GM18951 (cell line): ENCODE data around the gene SPARCL1.
"Not testable (repeated sequence)": the region's sequence is repeated elsewhere in the genome, so short reads cannot be mapped to it uniquely, and the experiment has no call there.

ENCODE experiments used
- POLR2A ChIP-seq: IDR thresholded peaks from 4 replicates; pipeline ENCODE4 v1.6.1; 2011; ENCODE audit warnings: mild to moderate bottlenecking; ENCODE audit not compliant: insufficient read length, insufficient read depth; ENCODE audit errors: extremely low read depth
- in situ Hi-C: fragments of 300-500 bp; cut with MboI; formaldehyde crosslinking; loops from one replicate; pipeline ENCODE4 v1.12.0; 2022; ENCODE audit warnings: low sequenced_read_pairs, mixed read lengths, inconsistent platforms; ENCODE audit not compliant: unreplicated experiment

Gene SPARCL1

GRCh38 chr4:87478732-87479250 is 50.4 kb downstream of the SPARCL1 start:
- in situ Hi-C loops, result no loop called here

GRCh38 chr4:87476934-87477333 is 52.2 kb downstream of the SPARCL1 start:
- TF ChIP-seq POLR2A, result no peak
- in situ Hi-C loops, result no loop called here

More at GRCh38 chr4:87478732-87479250, 50.4 kb downstream of the SPARCL1 start:
- TF ChIP-seq POLR2A, result no peak

DNA sequence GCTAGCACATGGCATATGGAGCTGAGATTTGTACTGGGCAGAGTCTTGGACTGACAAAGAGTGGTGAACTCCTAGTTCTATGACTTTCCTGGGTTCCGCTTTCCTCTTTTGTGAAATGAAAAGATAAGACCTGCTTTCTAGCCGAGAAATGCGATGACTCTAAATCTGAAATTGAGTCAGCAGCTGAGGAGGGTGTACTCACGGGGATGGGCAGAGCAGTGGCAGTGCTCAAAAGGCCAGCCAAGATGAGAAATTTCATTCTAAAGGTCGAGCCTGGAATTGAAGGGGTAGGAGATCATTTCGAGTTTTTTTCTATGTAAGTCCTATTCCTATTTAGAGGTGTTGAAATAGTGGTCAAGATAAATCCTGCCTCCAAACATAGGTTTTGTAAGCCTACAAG is 59.8 kb downstream of the SPARCL1 start:
- in situ Hi-C loops, result loop anchor here (10.0 kb wide), 1 partner anchor 95 kb away; no protein-coding TSS in a partner anchor
- TF ChIP-seq POLR2A, result no peak

DNA sequence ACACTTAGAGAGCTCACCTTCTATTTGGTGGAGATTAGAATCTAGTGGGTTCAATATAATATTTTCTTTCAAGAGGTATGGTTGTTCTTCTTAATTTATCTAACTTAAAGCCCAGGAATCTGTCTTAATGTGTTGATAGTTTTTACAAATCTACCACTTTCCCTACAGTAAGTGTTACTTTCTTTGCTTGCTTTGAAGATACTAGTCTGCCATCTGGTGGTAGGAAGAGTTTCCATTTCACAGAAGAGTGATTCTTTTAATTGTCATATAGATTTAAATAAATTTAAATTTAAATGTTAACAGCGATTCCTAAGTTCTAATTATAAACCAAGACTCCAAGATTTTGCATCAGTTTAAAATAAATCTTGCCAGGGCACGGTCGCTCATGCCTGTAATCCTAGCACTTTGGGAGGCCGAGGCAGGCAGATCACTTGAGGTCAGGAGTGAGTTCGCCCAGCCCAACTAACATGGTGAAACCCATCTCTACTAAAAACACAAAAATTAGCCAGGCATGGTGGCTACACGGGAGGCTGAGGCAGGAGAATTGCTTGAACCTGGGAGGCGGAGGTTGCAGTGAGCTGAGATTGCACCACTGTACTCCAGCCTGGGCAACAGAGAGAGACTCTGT is 63.3 kb downstream of the SPARCL1 start:
- in situ Hi-C loops, result loop anchor here (10.0 kb wide), 1 partner anchor 91 kb away; no protein-coding TSS in a partner anchor
- no peak for TF ChIP-seq POLR2A

DNA sequence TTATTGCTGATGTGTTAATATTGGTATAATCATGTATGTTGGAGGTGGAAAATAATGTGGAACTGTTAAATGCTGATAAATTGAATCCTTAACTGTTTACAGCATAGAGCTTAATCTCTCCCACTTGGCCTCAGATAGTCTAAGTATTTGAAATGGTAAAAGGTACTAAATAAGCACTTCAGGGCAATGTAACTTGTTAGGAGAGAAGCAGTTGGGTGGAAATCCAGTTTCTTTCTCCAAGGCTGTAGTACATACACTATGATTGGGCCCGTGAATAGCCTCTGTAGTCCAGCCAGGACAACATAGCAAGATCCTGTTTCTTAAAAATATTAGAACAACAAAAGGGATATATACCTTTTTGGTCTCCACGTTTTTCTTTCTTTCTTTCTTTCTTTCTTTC is 67.1 kb downstream of the SPARCL1 start:
- no peak for TF ChIP-seq POLR2A
- in situ Hi-C loops, result loop anchor here (10.0 kb wide), 1 partner anchor 87 kb away; no protein-coding TSS in a partner anchor

DNA sequence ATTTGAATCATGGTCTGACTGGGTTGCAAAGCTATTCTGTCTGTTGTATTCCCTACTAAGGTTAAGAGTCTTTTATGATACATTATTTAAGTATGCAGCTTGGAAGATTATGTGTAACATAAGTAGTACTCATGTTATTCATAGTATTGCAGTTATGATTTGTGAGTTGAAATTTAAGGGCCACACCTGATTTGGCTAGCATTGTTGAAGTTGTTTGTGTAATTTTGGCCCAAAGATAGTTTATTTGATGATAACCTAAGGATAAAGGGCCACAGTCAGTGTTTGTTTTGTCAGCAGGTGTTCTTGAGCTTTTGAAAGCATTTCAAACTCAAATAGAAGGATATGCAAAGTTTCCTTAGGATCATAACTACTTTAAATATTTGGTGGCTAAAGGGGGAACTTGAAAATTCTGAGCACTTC is 67.9 kb downstream of the SPARCL1 start:
- no peak for TF ChIP-seq POLR2A
- in situ Hi-C loops, result loop anchor here (10.0 kb wide), 1 partner anchor 86 kb away; no protein-coding TSS in a partner anchor

DNA sequence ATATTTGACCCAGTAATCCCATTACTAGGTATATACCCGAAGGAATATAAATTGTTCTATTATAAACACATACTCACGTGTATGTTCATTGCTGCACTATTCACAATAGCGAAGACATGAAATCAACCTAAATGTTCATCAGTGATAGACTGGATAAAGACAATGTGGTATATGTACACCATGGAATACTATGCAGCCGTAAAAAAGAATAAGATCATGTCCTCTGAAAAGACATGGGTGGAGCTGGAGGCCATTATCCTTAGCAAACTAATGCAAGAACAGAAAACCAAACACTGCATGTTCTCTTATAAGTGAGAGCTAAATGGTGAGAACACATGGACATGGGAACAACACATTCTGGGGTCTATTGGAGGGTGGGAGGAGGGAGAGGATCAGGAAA is 70.3 kb downstream of the SPARCL1 start:
- in situ Hi-C loops, result no loop called here

GRCh38 chr4:87451537-87451936 is 77.6 kb downstream of the SPARCL1 start:
- TF ChIP-seq POLR2A, result no peak
- in situ Hi-C loops, result no loop called here

More for the DNA sequence above, 70.3 kb downstream of the SPARCL1 start:
- no peak for TF ChIP-seq POLR2A

DNA sequence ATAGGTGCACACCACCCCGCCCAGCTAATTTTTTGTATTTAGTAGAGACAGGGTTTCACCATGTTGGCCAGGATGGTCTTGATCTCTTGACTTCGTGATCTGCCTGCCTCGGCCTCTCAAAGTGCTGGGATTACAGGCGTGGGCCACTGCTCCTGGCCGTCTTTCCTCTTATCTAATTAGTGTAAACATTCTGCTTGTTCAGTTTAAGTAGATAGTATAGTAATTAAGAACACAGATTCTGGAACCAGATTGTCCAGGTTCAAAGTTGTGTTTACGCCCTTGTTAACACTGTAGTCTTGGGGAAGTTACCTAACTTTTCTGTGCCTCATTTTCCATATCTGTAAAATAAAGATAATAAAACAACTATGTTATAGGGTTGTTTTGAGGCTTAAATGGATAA is 82.8 kb downstream of the SPARCL1 start:
- in situ Hi-C loops, result not testable (repeated sequence)

DNA sequence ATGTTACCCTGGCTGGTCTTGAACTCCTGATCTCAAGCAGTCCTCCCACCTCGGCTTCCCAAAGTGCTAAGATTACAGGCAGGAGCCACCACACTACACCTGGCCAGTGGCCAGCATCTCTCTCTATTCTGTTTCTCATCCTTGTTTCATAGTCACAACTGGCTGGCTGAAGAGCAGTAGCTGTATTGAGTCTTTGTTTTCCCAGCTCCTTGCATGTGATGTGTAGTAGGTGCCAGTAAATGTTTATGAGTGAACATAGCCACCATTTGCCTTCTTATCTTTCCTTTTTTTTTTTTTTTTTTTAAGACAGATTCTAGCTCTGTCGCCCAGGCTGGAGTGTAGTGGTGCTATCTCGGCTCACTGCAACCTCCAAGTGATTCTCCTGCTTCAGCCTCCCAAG is 83.2 kb downstream of the SPARCL1 start:
- in situ Hi-C loops, result no loop called here
- TF ChIP-seq POLR2A, result no peak

DNA sequence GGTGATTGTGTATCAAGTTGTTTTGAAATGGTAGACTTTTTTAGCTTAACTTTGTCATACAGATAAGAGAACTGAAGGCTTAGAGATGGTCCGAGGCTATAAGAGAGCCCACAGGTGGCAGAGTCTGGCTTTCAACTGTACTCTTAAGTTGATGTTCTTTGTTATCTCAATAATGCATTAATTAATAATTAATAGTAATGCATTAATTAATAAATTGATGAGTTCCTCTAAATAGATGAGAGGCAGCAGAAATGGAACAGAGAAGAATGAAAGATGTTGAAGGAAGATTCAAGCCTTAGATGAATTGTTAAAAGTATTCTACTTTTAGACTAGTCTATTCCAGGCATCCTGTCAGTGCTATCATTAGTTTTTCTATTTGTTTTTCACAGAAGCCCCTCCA is 84.4 kb downstream of the SPARCL1 start:
- in situ Hi-C loops, result no loop called here

GRCh38 chr4:87442889-87443288 is 86.3 kb downstream of the SPARCL1 start:
- in situ Hi-C loops, result no loop called here
- no peak for TF ChIP-seq POLR2A

More for the DNA sequence above, 84.4 kb downstream of the SPARCL1 start:
- no peak for TF ChIP-seq POLR2A

DNA sequence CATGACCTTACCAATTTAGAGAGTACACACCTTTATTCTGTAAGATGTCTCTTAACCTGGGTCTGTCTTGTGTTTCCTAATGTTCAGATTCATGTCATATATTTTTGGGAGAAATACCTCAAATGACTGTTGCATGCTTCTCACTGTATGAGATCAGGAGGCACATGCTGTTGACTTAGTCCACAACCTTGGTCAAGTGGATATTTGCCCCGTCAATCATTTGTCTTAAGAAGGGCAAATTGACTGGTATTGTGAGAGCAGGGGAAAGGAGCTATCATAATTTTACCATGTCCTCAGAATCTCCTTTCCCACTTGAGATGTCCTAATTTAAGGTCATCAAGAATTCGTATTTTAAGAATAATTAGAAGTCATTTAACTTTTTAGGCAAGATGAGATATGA is 95.8 kb downstream of the SPARCL1 start:
- in situ Hi-C loops, result no loop called here

DNA sequence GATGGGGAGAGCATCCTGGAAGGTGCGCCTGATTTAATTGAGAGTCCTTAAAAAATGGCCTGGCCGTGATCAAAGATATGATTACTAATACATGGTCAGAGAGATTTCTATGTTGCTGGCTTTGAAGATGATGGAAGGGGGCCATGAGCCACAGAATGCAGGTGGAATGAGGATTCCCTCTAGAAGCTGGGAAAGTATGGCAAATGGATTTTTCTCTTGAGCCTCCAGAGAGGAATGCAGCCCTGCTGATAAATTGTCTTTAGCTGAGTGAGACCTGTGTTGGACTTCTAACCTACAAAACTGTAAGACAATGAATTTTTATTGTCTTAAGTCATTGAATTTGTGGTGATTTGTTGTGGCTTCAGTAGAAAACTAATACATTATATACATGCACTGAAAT is 99.1 kb downstream of the SPARCL1 start:
- in situ Hi-C loops, result no loop called here
- no peak for TF ChIP-seq POLR2A

More for the DNA sequence above, 95.8 kb downstream of the SPARCL1 start:
- TF ChIP-seq POLR2A, result no peak

GRCh38 chr4:87428979-87429378 is 100.2 kb downstream of the SPARCL1 start:
- TF ChIP-seq POLR2A, result no peak
- in situ Hi-C loops, result no loop called here

GRCh38 chr4:87427518-87427868 is 101.7 kb downstream of the SPARCL1 start:
- in situ Hi-C loops, result no loop called here
- TF ChIP-seq POLR2A, result no peak
